Skeletal muscle tissue (tissue), 4 donors: ENCODE measurements around the gene CSGALNACT2. TPM values are rescaled to one million over a fixed set of nuclear protein-coding genes. Genes with fewer than 3 reads are reported as not detected.

ENCODE experiments used
- H3K27ac ChIP-seq: one replicate; pipeline ENCODE4 v1.7.0; 2013; ENCODE audit warnings: mild to moderate bottlenecking, low read depth, low read length, inconsistent platforms
- H3K27me3 ChIP-seq, 3 donors: one replicate each; pipeline ENCODE4 v1.7.0; 2013; ENCODE audit warnings: low read length in 3 of 3; ENCODE audit not compliant: control insufficient read depth in 3 of 3, insufficient read depth in 3 of 3
- H3K36me3 ChIP-seq, 3 donors: one replicate each; pipeline ENCODE4 v1.7.0; 2013; ENCODE audit warnings: low read length in 3 of 3; ENCODE audit not compliant: control insufficient read depth in 3 of 3, insufficient read depth in 3 of 3
- H3K4me1 ChIP-seq, 3 donors: one replicate each; pipeline ENCODE4 v1.7.0; 2013; ENCODE audit warnings: low read length in 3 of 3, mild to moderate bottlenecking in 3 of 3; ENCODE audit not compliant: control insufficient read depth in 3 of 3, insufficient read depth in 3 of 3
- H3K4me3 ChIP-seq, 3 donors: one replicate each; pipeline ENCODE4 v1.7.0; 2013; ENCODE audit warnings: low read length in 3 of 3
- H3K9ac ChIP-seq, 3 donors: one replicate each; pipeline ENCODE4 v1.7.0; 2013; ENCODE audit warnings: low read length in 3 of 3, mild to moderate bottlenecking in 3 of 3, moderate library complexity in 2 of 3, low read depth in 1 of 3
- H3K9me3 ChIP-seq, 3 donors: one replicate each; pipeline ENCODE4 v1.7.0; 2013; ENCODE audit warnings: low read length in 3 of 3; ENCODE audit not compliant: control insufficient read depth in 3 of 3
- total RNA-seq: library from RNA; depleted of rRNA; stranded (reverse); fragments of >200 nt; gene quantifications from one replicate; pipeline ENCODE4 v1.2.3, GENCODE V29; 2014
- donor health status: Osteomylitis.

Gene CSGALNACT2
- total RNA-seq, 1 donor from 2014 or later, result 24.0 TPM

DNA sequence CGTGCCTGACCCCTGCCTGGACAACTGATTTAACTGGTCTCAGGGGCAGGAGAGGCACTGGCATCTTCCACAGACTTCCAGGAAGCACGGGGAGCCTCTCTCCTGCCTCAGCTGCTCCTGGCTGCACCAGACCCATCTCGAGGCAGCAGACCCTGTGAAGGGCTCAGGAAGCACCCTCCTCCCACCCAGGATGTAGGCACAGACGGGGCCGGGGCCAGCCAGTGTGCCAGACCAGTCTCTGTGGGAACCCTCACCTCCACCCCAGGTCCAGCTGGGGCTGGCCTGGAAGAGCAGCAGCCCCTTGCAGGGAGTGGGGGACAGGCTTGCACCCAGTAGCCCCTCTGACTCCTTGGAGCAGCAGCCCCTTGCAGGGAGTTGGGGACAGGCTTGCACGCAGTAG is 72.3 kb downstream of the CSGALNACT2 start:
- H3K9me3 ChIP-seq, result no peaks in the 10 kb centered on the region
- no peak overlapping the region for H3K4me3 ChIP-seq
- no peak overlapping the region for H3K9ac ChIP-seq
- no peak overlapping the region for H3K27ac ChIP-seq
- H3K4me1 ChIP-seq, result peaks cover 0 to 4% (median 2%) of the 10 kb centered on the region in 3 donors
- H3K27me3 ChIP-seq, result peaks cover 0 to 5% (median 3%) of the 10 kb centered on the region in 3 donors
- H3K36me3 ChIP-seq, result no peaks in the 10 kb centered on the region

DNA sequence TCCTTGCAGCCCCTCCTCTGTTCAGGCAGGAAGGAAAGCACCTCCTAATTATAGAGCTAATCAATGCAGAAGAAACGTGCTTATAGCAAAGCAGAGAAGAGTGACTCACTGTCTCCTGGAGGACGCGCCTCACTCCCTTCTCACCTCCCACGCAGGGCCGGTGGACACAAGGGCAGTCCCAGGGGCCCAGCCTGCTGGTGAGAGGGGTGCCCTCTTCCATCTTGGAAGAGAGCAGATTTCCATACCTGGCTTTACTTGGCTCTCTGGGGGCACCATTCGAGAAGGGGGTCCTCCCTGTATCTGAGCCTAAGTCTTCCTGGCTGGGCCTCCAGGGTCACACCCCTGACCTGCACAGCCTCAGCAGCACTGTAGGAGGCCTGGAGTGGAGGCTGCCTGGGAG is 72.8 kb downstream of the CSGALNACT2 start:
- H3K36me3 ChIP-seq, result no peaks in the 10 kb centered on the region
- H3K27me3 ChIP-seq, result peaks cover 0 to 5% (median 3%) of the 10 kb centered on the region in 3 donors
- no peak overlapping the region for H3K27ac ChIP-seq
- peaks cover 0 to 4% (median 2%) of the 10 kb centered on the region in 3 donors for H3K4me1 ChIP-seq
- no peak overlapping the region for H3K9ac ChIP-seq
- no peak overlapping the region for H3K4me3 ChIP-seq
- H3K9me3 ChIP-seq, result no peaks in the 10 kb centered on the region

DNA sequence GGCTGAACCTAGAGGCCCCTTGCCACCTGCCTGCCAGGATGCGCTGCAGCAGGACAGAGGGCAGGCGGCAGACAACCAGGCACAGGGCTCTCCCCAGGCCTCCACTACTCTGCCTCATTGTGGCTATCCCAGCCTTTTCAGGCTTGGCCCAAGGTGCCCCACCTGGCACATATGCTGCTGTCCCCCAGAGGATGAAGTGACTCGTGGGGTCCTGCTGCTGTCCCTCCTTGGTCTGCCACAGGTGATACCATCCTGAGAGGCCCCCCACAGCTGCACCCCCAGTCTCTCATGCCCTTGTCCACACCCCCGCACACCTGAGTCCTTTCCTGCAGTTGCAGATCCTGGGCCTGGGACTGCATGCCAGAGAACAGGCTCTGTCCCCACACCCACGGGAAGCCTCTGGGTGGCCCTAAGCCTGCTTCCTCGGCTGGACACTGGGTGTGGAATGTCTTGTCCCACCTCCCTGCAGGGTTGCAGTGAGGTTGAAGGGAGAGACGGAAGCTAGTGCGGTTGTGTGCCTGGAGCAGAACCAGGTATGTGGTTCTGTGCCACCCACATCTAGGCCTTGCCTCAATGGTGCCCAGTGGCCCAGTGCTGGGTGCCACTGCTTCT is 73.3 kb downstream of the CSGALNACT2 start:
- Histone ChIP-seq H3K4me1 (peaks cover 0 to 4% (median 2%) of the 10 kb centered on the region in 3 donors), H3K27ac (no peak overlapping the region), H3K36me3 (no peaks in the 10 kb centered on the region), H3K4me3 (no peak overlapping the region), H3K9me3 (no peaks in the 10 kb centered on the region), H3K27me3 (peaks cover 0 to 8% (median 3%) of the 10 kb centered on the region in 3 donors), H3K9ac (peak overlapping the region in 1 of 3 donors; percentile 25)

GRCh38 chr10:43212043-43212721 is 73.9 kb downstream of the CSGALNACT2 start:
- Histone ChIP-seq H3K36me3 (no peaks in the 10 kb centered on the region), H3K27me3 (peaks cover 0 to 12% (median 3%) of the 10 kb centered on the region in 3 donors), H3K9me3 (no peaks in the 10 kb centered on the region), H3K4me1 (peaks cover 0 to 4% (median 2%) of the 10 kb centered on the region in 3 donors), H3K27ac (no peak overlapping the region), H3K9ac (peak overlapping the region in 1 of 3 donors; percentile 25), H3K4me3 (no peak overlapping the region)

DNA sequence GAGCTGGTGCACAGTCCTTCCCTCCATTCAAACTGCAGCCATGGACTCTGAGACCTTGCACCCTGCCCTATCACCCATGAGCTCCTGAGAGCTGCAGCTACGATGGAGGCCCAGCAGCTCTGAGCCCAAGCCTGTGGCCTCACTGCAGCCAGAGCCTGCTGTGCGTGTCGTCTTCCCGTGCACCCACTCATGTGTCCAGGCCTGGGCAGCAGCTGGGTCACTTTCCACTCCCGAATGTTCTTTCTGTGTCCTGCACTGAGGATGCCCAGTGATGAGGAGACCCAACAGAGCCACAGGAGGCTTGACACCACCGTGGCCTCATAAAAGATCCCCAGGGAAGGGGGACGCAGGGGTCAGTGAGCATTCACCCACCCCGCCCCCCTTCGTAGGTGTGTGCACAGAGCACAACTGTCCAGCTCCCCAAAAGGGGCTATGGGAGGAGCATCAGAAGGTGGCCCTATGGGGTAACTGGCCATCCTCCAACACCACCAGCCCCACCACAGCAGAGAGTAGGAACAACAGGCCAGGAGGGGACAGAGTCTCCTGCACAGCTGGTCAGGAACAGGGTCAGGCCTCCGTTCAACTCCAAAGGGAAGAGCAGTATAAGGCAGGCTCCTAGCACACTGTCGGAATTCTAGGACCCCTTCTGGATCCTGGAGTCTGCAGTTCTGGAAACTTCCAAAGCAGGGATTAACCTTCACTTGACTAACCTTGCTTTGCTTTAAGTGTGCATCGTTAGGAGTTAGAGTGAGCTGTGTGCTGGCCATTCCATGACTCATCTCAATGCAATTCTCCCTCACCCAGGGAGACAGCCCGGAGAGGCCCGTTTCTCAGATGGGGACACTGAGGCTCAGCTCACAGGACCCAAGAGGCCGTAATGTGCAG is 76.1 kb downstream of the CSGALNACT2 start:
- Histone ChIP-seq H3K27me3 (peaks cover 0 to 21% (median 14%) of the 10 kb centered on the region in 3 donors), H3K9me3 (no peaks in the 10 kb centered on the region), H3K4me1 (peaks cover 0 to 4% (median 2%) of the 10 kb centered on the region in 3 donors), H3K27ac (no peak overlapping the region), H3K9ac (no peak overlapping the region), H3K36me3 (no peaks in the 10 kb centered on the region), H3K4me3 (no peak overlapping the region)

GRCh38 chr10:43214956-43215561 is 76.8 kb downstream of the CSGALNACT2 start:
- Histone ChIP-seq H3K9ac (no peak overlapping the region), H3K36me3 (no peaks in the 10 kb centered on the region), H3K4me1 (peaks cover 0 to 4% (median 2%) of the 10 kb centered on the region in 3 donors), H3K27me3 (peaks cover 3 to 27% (median 12%) of the 10 kb centered on the region in 3 donors), H3K27ac (no peak overlapping the region), H3K4me3 (no peak overlapping the region), H3K9me3 (no peaks in the 10 kb centered on the region)

DNA sequence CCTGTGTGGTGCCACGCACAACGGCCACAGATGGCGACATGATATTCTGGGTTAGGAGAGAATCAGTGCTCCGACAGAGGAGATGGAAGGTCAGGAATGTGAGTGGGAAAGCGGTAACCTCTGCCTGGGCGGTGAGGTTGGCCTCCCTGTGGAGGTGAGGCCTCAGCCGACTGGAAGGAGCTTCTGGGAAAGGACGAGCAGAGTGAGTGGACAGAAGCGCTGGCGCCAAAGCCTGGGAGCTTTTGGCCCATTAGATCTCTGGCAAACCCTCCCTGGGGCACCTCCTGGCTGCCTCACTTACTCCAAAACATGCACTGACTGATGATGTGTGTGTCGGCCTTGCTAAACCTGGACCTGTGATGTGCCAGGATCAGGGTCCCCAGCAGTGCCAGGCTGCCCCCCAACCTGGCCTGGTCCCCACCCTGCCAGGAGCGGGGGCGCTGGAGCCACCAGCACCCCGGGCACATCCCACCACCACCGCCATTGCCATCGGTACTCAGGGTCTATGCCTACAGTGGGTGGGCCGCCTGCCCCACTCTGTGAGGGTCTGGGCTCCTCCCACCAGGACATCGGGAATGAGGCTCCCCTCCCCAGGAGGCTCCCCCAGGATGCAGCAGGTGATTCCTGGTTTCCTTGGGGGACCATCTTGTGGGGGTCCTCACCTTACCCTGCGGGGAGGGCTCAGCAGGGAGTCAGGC is 77.7 kb downstream of the CSGALNACT2 start:
- no peak overlapping the region for H3K9ac ChIP-seq
- H3K4me1 ChIP-seq, result peaks cover 0 to 4% (median 2%) of the 10 kb centered on the region in 3 donors
- H3K27ac ChIP-seq, result no peak overlapping the region
- no peaks in the 10 kb centered on the region for H3K36me3 ChIP-seq
- H3K4me3 ChIP-seq, result no peak overlapping the region
- no peaks in the 10 kb centered on the region for H3K9me3 ChIP-seq
- H3K27me3 ChIP-seq, result peaks cover 3 to 27% (median 16%) of the 10 kb centered on the region in 3 donors

DNA sequence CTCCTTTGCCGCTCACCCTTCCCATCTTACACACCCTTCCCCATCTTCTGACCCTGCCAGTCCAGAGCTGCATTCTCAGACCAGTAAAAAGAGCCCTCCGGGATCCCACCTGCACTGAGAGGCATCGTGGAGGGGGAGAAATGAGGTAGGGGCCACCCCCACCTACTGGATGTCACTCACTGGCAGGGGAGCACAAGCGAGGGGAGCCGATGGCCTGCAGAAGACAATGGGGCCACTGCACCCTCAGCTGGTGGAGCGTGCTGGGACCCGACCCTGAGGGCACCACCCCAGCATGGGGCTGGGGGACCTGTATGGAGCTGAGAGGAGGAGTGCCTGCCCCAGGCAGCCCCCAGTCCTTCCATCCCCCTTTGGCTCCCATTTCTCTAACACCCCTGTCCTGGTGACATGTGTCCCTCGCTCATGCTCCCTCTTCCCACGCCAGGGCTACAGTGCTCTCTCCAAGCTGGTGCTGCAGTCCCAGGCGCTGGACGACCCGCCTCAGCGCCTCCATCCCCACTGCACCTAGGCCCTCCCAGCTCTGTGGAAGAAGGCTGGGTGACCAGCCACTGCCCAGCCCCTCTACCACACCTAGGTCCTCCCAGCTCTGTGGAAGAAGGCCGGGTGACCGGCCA is 78.8 kb downstream of the CSGALNACT2 start:
- H3K4me1 ChIP-seq, result peaks cover 0 to 4% (median 2%) of the 10 kb centered on the region in 3 donors
- H3K4me3 ChIP-seq, result no peak overlapping the region
- peaks cover 3 to 34% (median 17%) of the 10 kb centered on the region in 3 donors for H3K27me3 ChIP-seq
- H3K9ac ChIP-seq, result no peak overlapping the region
- no peaks in the 10 kb centered on the region for H3K9me3 ChIP-seq
- H3K27ac ChIP-seq, result no peak overlapping the region
- no peaks in the 10 kb centered on the region for H3K36me3 ChIP-seq
